Endothelial cell of umbilical vein (primary cell): Measurements from ENCODE around the gene SARS2. TPM values are rescaled to one million over a fixed set of nuclear protein-coding genes. Genes with fewer than 3 reads are reported as not detected.

Source experiments
- BruUV-seq: library from RNA; stranded (reverse); fragments of 400-500 nt; replicated peaks from 2 replicates; lab custom pipeline; 2021; lab: Mats Ljungman, UMichigan
- CTCF ChIA-PET: fragments of 300-600, 350-600 bp; sonication (Branson Sonifier 250); formaldehyde crosslinking; loops from one replicate; lab custom pipeline; 2021; ENCODE audit warnings: antibody characterized with exemption, inconsistent platforms; lab: Charles Lee
- POLR2A ChIA-PET: fragments of 300-600, 350-600 bp; sonication (Branson Sonifier 250); formaldehyde crosslinking; loops from one replicate; lab custom pipeline; 2021; ENCODE audit warnings: antibody characterized with exemption, inconsistent platforms; lab: Charles Lee
- DNase-seq: peaks from one replicate; pipeline ENCODE4 v3.0.0-alpha.2; 2011; ENCODE audit warnings: low read depth, low spot score
- FAIRE-seq: peaks from 2 replicates; lab custom pipeline; 2011; peaks lifted over from hg19 to GRCh38; lab: Jason Lieb, UNC
- H2AFZ ChIP-seq: 2 replicates; pipeline ENCODE4 v1.6.0; 2012; ENCODE audit warnings: low read depth, low read length, control low read depth, inconsistent platforms
- H3K27ac ChIP-seq: 2 replicates; pipeline ENCODE4 v1.5.1; 2011; ENCODE audit warnings: low read depth, mild to moderate bottlenecking, control low read depth, low read length, moderate library complexity; ENCODE audit not compliant: insufficient read depth
- H3K27me3 ChIP-seq, 2 experiments: 2 replicates each; pipeline versions ENCODE4 v1.6.0 to v1.6.1; 2011; ENCODE audit warnings: low read length in 2 of 2, mixed read lengths in 1 of 2; ENCODE audit not compliant: control insufficient read depth in 2 of 2, insufficient read depth in 2 of 2
- H3K36me3 ChIP-seq, 2 experiments: 2 replicates in 1 of 2; 3 replicates in 1 of 2; pipeline ENCODE4 v1.5.1; 2011; ENCODE audit warnings: low read length in 2 of 2, mild to moderate bottlenecking in 1 of 2, moderate library complexity in 1 of 2; ENCODE audit not compliant: control insufficient read depth in 2 of 2, insufficient read depth in 2 of 2; ENCODE audit errors: extremely low read depth in 1 of 2
- H3K4me1 ChIP-seq: 3 replicates; pipeline ENCODE4 v1.5.1; 2011; ENCODE audit warnings: mild to moderate bottlenecking, low read length; ENCODE audit not compliant: control insufficient read depth, insufficient read depth; ENCODE audit errors: extremely low read depth
- H3K4me2 ChIP-seq: 2 replicates; pipeline ENCODE4 v1.6.1; 2011; ENCODE audit warnings: low read length, control low read depth, mixed read lengths; ENCODE audit not compliant: insufficient read depth
- H3K4me3 ChIP-seq, 3 experiments: fragments of 200-600 bp in 1 of 3; sonication (generic), shearing (Covaris generic) in 1 of 3; replicated peaks in 1 of 3; 2 replicates each; pipeline ENCODE4 v1.5.1; 2011 to 2016; ENCODE audit warnings: control low read depth in 3 of 3, low read length in 3 of 3, mild to moderate bottlenecking in 2 of 3, inconsistent platforms in 1 of 3, low read depth in 1 of 3, moderate library complexity in 1 of 3; ENCODE audit not compliant: insufficient read depth in 1 of 3
- H3K79me2 ChIP-seq: 2 replicates; pipeline ENCODE4 v1.6.0; 2012; ENCODE audit warnings: low read length, inconsistent platforms; ENCODE audit not compliant: control insufficient read depth, insufficient read depth
- H3K9ac ChIP-seq: replicated peaks from 2 replicates; pipeline ENCODE3; 2011; ENCODE audit warnings: low read length, control low read depth; ENCODE audit not compliant: insufficient read depth; ENCODE audit errors: extremely low read depth
- H3K9me1 ChIP-seq: replicated peaks from 3 replicates; pipeline ENCODE4 v1.6.0; 2011; ENCODE audit warnings: mild to moderate bottlenecking, low read length; ENCODE audit not compliant: control insufficient read depth, insufficient read depth; ENCODE audit errors: extremely low read depth
- H3K9me3 ChIP-seq: replicated peaks from 2 replicates; pipeline ENCODE4 v1.5.1; 2012; ENCODE audit warnings: low read length, inconsistent platforms; ENCODE audit not compliant: control insufficient read depth, insufficient read depth
- H4K20me1 ChIP-seq: replicated peaks from 2 replicates; pipeline ENCODE3; 2011; ENCODE audit warnings: mild to moderate bottlenecking, low read length; ENCODE audit not compliant: control insufficient read depth, insufficient read depth; ENCODE audit errors: extremely low read depth
- JUN ChIP-seq: IDR thresholded peaks from 2 replicates; pipeline ENCODE4 v1.6.1; 2011; ENCODE audit warnings: borderline replicate concordance, low read depth; ENCODE audit not compliant: insufficient read length, insufficient read depth
- MAX ChIP-seq: IDR thresholded peaks from 2 replicates; pipeline ENCODE4 v1.6.1; 2011; ENCODE audit not compliant: insufficient read depth, insufficient read length
- MYC ChIP-seq: IDR thresholded peaks from one replicate; pipeline ENCODE4 v1.6.1; 2011; ENCODE audit warnings: mild to moderate bottlenecking, low read depth, low read length
- POLR2AphosphoS5 ChIP-seq: IDR thresholded peaks from 2 replicates; pipeline ENCODE4 v1.6.1; 2012; ENCODE audit warnings: low read depth, mild to moderate bottlenecking, control low read depth, low read length, moderate library complexity; ENCODE audit not compliant: insufficient read depth
- dilution Hi-C: fragments of 300-500 bp; cut with MboI; formaldehyde crosslinking; loops from one replicate; pipeline ENCODE4 v1.15.0; 2019; ENCODE audit warnings: low sequenced_read_pairs; ENCODE audit not compliant: extremely low pct_ligation_motif_present
- intact Hi-C: fragments of 100-400 bp; cut with micrococcal nuclease; formaldehyde crosslinking; loops from one replicate; pipeline ENCODE4 v1.10.0; 2022
- polyA plus RNA-seq, 4 experiments: library from polyadenylated mRNA; depleted of rRNA in 3 of 4; stranded (reverse) in 3 of 4; unstranded in 1 of 4; fragments of >200 nt; gene quantifications; 2 replicates each; pipeline versions ENCODE4 v1.2.1 to v1.2.3, GENCODE V29; 2011 to 2012; ENCODE audit warnings: missing spikeins in 1 of 4
- total RNA-seq: library from RNA; stranded (reverse); gene quantifications from 2 replicates; pipeline ENCODE4 v1.2.3, GENCODE V29; 2021
- TF ChIP-seq, protein P1 (sequence below), 2 donors: IDR thresholded peaks; 1 replicate in 1 of 2; 2 replicates in 1 of 2; pipeline ENCODE4 v1.5.1; 2011; ENCODE audit warnings: low read length in 2 of 2, mild to moderate bottlenecking in 2 of 2, moderate library complexity in 2 of 2, control low read depth in 1 of 2, inconsistent platforms in 1 of 2, low read depth in 1 of 2; ENCODE audit not compliant: insufficient read depth in 1 of 2; ENCODE audit errors: extremely low read depth in 1 of 2

SARS2 gene
- total and polyA plus RNA-seq, 2 donors (not counting 3 experiments of a cell fraction or from before 2014, with no cell fraction given) = 40.3 to 43.7 TPM

DNA sequence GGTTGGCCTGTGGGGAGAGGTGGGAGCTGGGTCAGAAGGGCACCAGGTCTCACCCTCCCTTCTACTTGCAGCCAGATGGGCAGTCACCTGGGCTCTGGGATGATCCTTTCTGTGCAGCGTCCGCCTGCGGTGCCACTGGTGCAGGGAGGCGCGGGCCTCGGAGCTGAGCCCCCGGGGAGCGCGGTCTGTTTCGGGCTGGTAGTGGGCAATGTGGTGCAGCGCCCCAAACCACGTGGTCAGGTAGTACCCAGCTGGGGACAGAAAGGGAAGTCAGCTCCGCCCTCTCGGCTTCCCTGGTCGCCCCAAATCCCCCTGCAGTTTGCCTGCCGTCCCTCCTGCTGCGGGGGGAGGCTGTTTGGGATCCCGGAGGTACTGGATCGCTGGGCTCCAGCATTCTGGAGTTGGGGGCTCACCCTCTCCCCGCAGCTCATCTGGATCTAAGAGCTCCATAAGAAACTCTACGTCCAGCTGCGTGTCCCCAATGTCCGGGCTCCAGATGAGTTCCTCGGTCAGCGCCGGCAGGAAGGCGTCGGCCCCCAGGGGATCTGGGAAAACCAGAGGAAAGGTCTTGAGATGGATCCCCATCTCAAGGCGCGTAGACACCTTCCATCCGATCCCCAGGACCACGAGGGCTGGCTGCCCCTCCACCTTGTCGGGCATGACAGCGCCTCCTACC lies 61.3 kb downstream of the SARS2 start:
- Histone ChIP-seq H4K20me1 (no peaks in the 10 kb centered on the region), H2AFZ (peak overlapping the region; percentile 96), H3K4me1 (peaks cover 17% of the 10 kb centered on the region), H3K4me2 (peak overlapping the region; percentile 78), H3K36me3 (no peaks in the 10 kb centered on the region), H3K9me1 (no peaks in the 10 kb centered on the region), H3K27ac (no peak overlapping the region), H3K9ac (no peak overlapping the region), H3K4me3 (peak overlapping the region; percentile 3 to 40 (median 33)), H3K27me3 (no peaks in the 10 kb centered on the region), H3K9me3 (no peaks in the 10 kb centered on the region), H3K79me2 (no peaks in the 10 kb centered on the region)
- dilution Hi-C loops = no loop called here
- no TSS peak for BruUV-seq
- no peak for FAIRE-seq
- no peak for DNase-seq
- ChIA-PET POLR2A (interaction anchor here (0.6 kb wide), 1 partner anchor 264 kb away, joined by 4 read pairs; no protein-coding TSS in a partner anchor), CTCF (interaction anchor here (0.6 to 3.8 kb wide), 13 partner anchors 10 to 351 kb away, joined by 3 to 14 read pairs (median 5); partner anchors contain the start of genes ECH1, MRPS12 and SARS2)
- TF ChIP-seq, protein P1, sequence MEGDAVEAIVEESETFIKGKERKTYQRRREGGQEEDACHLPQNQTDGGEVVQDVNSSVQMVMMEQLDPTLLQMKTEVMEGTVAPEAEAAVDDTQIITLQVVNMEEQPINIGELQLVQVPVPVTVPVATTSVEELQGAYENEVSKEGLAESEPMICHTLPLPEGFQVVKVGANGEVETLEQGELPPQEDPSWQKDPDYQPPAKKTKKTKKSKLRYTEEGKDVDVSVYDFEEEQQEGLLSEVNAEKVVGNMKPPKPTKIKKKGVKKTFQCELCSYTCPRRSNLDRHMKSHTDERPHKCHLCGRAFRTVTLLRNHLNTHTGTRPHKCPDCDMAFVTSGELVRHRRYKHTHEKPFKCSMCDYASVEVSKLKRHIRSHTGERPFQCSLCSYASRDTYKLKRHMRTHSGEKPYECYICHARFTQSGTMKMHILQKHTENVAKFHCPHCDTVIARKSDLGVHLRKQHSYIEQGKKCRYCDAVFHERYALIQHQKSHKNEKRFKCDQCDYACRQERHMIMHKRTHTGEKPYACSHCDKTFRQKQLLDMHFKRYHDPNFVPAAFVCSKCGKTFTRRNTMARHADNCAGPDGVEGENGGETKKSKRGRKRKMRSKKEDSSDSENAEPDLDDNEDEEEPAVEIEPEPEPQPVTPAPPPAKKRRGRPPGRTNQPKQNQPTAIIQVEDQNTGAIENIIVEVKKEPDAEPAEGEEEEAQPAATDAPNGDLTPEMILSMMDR (IDR thresholded peaks at IDR 0.05; ENCODE audit: extremely low read depth in 1 of 2, insufficient read depth in 1 of 2, low read depth in 1 of 2, low read length in 2 of 2) = no peak
- TF ChIP-seq MYC = no peak
- TF ChIP-seq JUN = no peak
- peak; percentile 62 for TF ChIP-seq MAX
- TF ChIP-seq POLR2AphosphoS5 = no peak
- intact Hi-C loops = loop anchor here (1.0 kb wide), 2 partner anchors 19 to 38 kb away; partner anchors contain the start of gene ECH1
